GM12878 (cell line): ENCODE results near the gene TNP1. TPM values are rescaled to one million over a fixed set of nuclear protein-coding genes. Genes with fewer than 3 reads are reported as not detected.

ENCODE experiments used
- ATAC-seq: fragments of 200-7000 bp; cut with Tn5 transposase; 3 replicates; pipeline ENCODE4 v1.9.1; 2020; ENCODE audit warnings: mild to moderate bottlenecking, moderate library complexity
- BruUV-seq: library from RNA; stranded (reverse); fragments of 400-500 nt; replicated peaks from 2 replicates; lab custom pipeline; 2021; lab: Mats Ljungman, UMichigan
- CTCF ChIA-PET: fragments of 300-600 bp; sonication (Branson Sonifier 250); formaldehyde crosslinking; extraction: SDS; loops from one replicate; lab custom pipeline; 2021; ENCODE audit warnings: inconsistent platforms; lab: Yijun Ruan, JAX
- POLR2A ChIA-PET: fragments of 350-600 bp; formaldehyde crosslinking; extraction: SDS; loops from one replicate; lab custom pipeline; 2021; ENCODE audit warnings: inconsistent platforms; lab: Charles Lee
- RAD21 ChIA-PET: fragments of 300-600 bp; sonication (Branson Sonifier 250); formaldehyde crosslinking; loops from one replicate; lab custom pipeline; 2023; ENCODE audit warnings: antibody characterized with exemption; ENCODE audit not compliant: unreplicated experiment; lab: Charles Lee
- SMC1A ChIA-PET: fragments of 300-600 bp; sonication (Branson Sonifier 250); formaldehyde crosslinking; loops from one replicate; lab custom pipeline; 2023; ENCODE audit not compliant: unreplicated experiment, uncharacterized antibody; lab: Charles Lee
- DNase-seq: peaks from one replicate; pipeline ENCODE4 v3.0.0-alpha.2; 2011; ENCODE audit warnings: low read depth, low spot score
- FAIRE-seq: peaks from 3 replicates; lab custom pipeline; 2011; peaks lifted over from hg19 to GRCh38; lab: Jason Lieb, UNC
- H2AFZ ChIP-seq: 2 replicates; pipeline ENCODE4 v1.6.0; 2011; ENCODE audit warnings: low read depth, low read length, control low read depth; ENCODE audit not compliant: control insufficient read depth
- H3K27ac ChIP-seq: 2 replicates; pipeline ENCODE4 v1.5.1; 2011; ENCODE audit warnings: control low read depth; ENCODE audit not compliant: control insufficient read depth, insufficient read depth
- H3K27me3 ChIP-seq, 2 experiments: replicated peaks in 1 of 2; 2 replicates each; pipeline versions ENCODE4 v1.6.0 to v1.6.1; 2011; ENCODE audit warnings: low read length in 1 of 2; ENCODE audit not compliant: control insufficient read depth in 2 of 2, insufficient read depth in 2 of 2
- H3K36me3 ChIP-seq, 2 experiments: 2 replicates each; pipeline ENCODE4 v1.5.1; 2011; ENCODE audit warnings: low read length in 1 of 2; ENCODE audit not compliant: control insufficient read depth in 2 of 2, insufficient read depth in 2 of 2
- H3K4me1 ChIP-seq: 2 replicates; pipeline ENCODE4 v1.6.1; 2011; ENCODE audit warnings: mild to moderate bottlenecking, low read length, moderate library complexity, mixed read lengths; ENCODE audit not compliant: control insufficient read depth, insufficient read depth
- H3K4me2 ChIP-seq: 2 replicates; pipeline ENCODE4 v1.6.0; 2011; ENCODE audit warnings: control low read depth; ENCODE audit not compliant: control insufficient read depth, insufficient read depth
- H3K4me3 ChIP-seq: fragments of 200-600 bp; sonication (generic); 2 replicates; pipeline ENCODE4 v1.5.1; 2016
- H3K79me2 ChIP-seq: 2 replicates; pipeline ENCODE4 v1.6.0; 2011; ENCODE audit warnings: low read length; ENCODE audit not compliant: control insufficient read depth, insufficient read depth
- H3K9ac ChIP-seq: 2 replicates; pipeline ENCODE4 v1.8.0; 2011; ENCODE audit warnings: low read length, control low read depth, mixed read lengths; ENCODE audit not compliant: control insufficient read depth, insufficient read depth
- H3K9me3 ChIP-seq: replicated peaks from 3 replicates; pipeline ENCODE4 v1.5.1; 2011; ENCODE audit warnings: mild to moderate bottlenecking, low read length; ENCODE audit not compliant: control insufficient read depth, insufficient read depth
- H4K20me1 ChIP-seq: 2 replicates; pipeline ENCODE4 v1.6.0; 2011; ENCODE audit not compliant: control insufficient read depth, insufficient read depth
- BACH1 ChIP-seq: fragments of 450-650 bp; IDR thresholded peaks from 2 replicates; pipeline ENCODE4 v1.6.1; 2017; ENCODE audit warnings: mild to moderate bottlenecking, borderline replicate concordance
- CEBPZ ChIP-seq: fragments of 150-350 bp; IDR thresholded peaks from 2 replicates; pipeline ENCODE4 v1.6.1; 2016; ENCODE audit warnings: low read depth, low read length
- CTCF ChIP-seq, 3 experiments: IDR thresholded peaks in 2 of 3; conservative IDR thresholded peaks in 1 of 3; 2 replicates each; pipeline ENCODE4 v1.5.1; 2011; ENCODE audit warnings: low read depth in 3 of 3, low read length in 3 of 3, mild to moderate bottlenecking in 3 of 3, control low read depth in 2 of 3, moderate library complexity in 2 of 3, inconsistent platforms in 1 of 3, mixed read lengths in 1 of 3; ENCODE audit not compliant: control insufficient read depth in 2 of 3, insufficient read depth in 1 of 3; ENCODE audit errors: extremely low read depth in 1 of 3
- EED ChIP-seq: sonication (generic); IDR thresholded peaks from 2 replicates; pipeline ENCODE4 v1.6.1; 2016; ENCODE audit warnings: antibody characterized with exemption, low read depth
- EGR1 ChIP-seq, 2 experiments: IDR thresholded peaks; 1 replicate in 1 of 2; 2 replicates in 1 of 2; pipeline ENCODE4 v1.6.1; 2011 to 2012; ENCODE audit warnings: low read depth in 2 of 2, low read length in 2 of 2, borderline replicate concordance in 1 of 2, mild to moderate bottlenecking in 1 of 2, moderate library complexity in 1 of 2
- FOXK2 ChIP-seq: fragments of 450-650 bp; IDR thresholded peaks from 2 replicates; pipeline ENCODE4 v1.6.1; 2017; ENCODE audit warnings: mild to moderate bottlenecking, moderate library complexity
- IKZF1 ChIP-seq: fragments of 450-650 bp; conservative IDR thresholded peaks from 2 replicates; pipeline ENCODE4 v1.6.1; 2017; ENCODE audit warnings: antibody characterized with exemption, mild to moderate bottlenecking
- IRF3 ChIP-seq: fragments of 450-650 bp; IDR thresholded peaks from 2 replicates; pipeline ENCODE4 v1.6.1; 2014; ENCODE audit warnings: mild to moderate bottlenecking
- MTA3 ChIP-seq: IDR thresholded peaks from 2 replicates; pipeline ENCODE4 v1.6.1; 2012; ENCODE audit warnings: low read length, inconsistent platforms, borderline replicate concordance
- PBX3 ChIP-seq: IDR thresholded peaks from 2 replicates; pipeline ENCODE4 v1.6.1; 2011; ENCODE audit warnings: mild to moderate bottlenecking, low read depth, low read length, moderate library complexity; ENCODE audit not compliant: insufficient replicate concordance
- POLR2A ChIP-seq: IDR thresholded peaks from 2 replicates; pipeline ENCODE4 v1.6.1; 2011; ENCODE audit warnings: low read depth, mild to moderate bottlenecking, low read length
- POLR2AphosphoS2 ChIP-seq: IDR thresholded peaks from 2 replicates; pipeline ENCODE4 v1.6.1; 2011; ENCODE audit warnings: low read depth, mild to moderate bottlenecking, low read length, improper control_type of control experiment, moderate library complexity
- RUNX3 ChIP-seq: IDR thresholded peaks from 2 replicates; pipeline ENCODE4 v1.6.1; 2012; ENCODE audit warnings: low read length, inconsistent platforms
- TARDBP ChIP-seq: IDR thresholded peaks from 2 replicates; pipeline ENCODE4 v1.6.1; 2016; ENCODE audit warnings: borderline replicate concordance
- TCF12 ChIP-seq: IDR thresholded peaks from 2 replicates; pipeline ENCODE4 v1.6.1; 2011; ENCODE audit warnings: low read depth, mild to moderate bottlenecking, low read length
- YBX1 ChIP-seq: fragments of 450-650 bp; IDR thresholded peaks from 2 replicates; pipeline ENCODE4 v1.6.1; 2016; ENCODE audit warnings: antibody characterized with exemption
- ZNF384 ChIP-seq: IDR thresholded peaks from 2 replicates; pipeline ENCODE4 v1.6.1; 2012; ENCODE audit warnings: low read depth, mild to moderate bottlenecking, low read length, improper control_type of control experiment, borderline replicate concordance
- WGBS: methylation state at CpG from one replicate; pipeline ENCODE4 v1.1.6; 2016; ENCODE audit warnings: low lambda C conversion rate; ENCODE audit not compliant: insufficient replicate concordance, insufficient coverage; ENCODE audit errors: missing lambda C conversion rate; 5-methylcytosine and 5-hydroxymethylcytosine counted together
- in situ Hi-C: fragments of 300-500 bp; cut with MboI; formaldehyde crosslinking; loops from 9 replicates; pipeline ENCODE4 v1.14.3; 2018; ENCODE audit warnings: mixed read lengths
- intact Hi-C: fragments of 100-400 bp; cut with micrococcal nuclease; formaldehyde crosslinking; loops from one replicate; pipeline ENCODE4 v1.14.2; 2022; ENCODE audit not compliant: unreplicated experiment
- polyA plus RNA-seq, 11 experiments: library from polyadenylated mRNA; depleted of rRNA in 4 of 11; unstranded in 6 of 11; stranded (reverse) in 5 of 11; fragments of >200 nt; fragmentation: Nextera tagmentation in 4 of 11; fragmentation: Illumina TruSeq in 1 of 11; extraction: Ambion mirVana in 4 of 11; extraction: Trizol in 1 of 11; gene quantifications; 1 replicate in 1 of 11; 2 replicates in 10 of 11; pipeline versions ENCODE4 v1.2.1 to v1.2.3, GENCODE V29; 2011 to 2016; ENCODE audit warnings: inconsistent platforms in 2 of 11, missing spikeins in 2 of 11, low read depth in 1 of 11
- total RNA-seq, 4 experiments: library from RNA; depleted of rRNA in 3 of 4; stranded (reverse); fragments of >200 nt in 3 of 4; fragmentation: Illumina TruSeq in 1 of 4; extraction: Trizol in 1 of 4; gene quantifications; 2 replicates each; pipeline versions ENCODE4 v1.2.1 to v1.2.3, GENCODE V29; 2013 to 2021

Gene TNP1
- total and polyA plus RNA-seq, 10 of the 15 experiments (the other 5 are each of a cell fraction or from before 2014, with no cell fraction given) = not detected

GRCh38 chr2:216837740-216838139 is 22.1 kb downstream of the TNP1 start (continued):
- TF ChIP-seq CEBPZ (no peak), TARDBP (no peak), ZNF384 (no peak), BACH1 (no peak), PBX3 (no peak), IKZF1 (no peak), TCF12 (no peak), YBX1 (no peak), POLR2AphosphoS2 (no peak)

- Histone ChIP-seq H3K9ac (no peak overlapping the region), H3K36me3 (no peaks in the 10 kb centered on the region), H4K20me1 (no peaks in the 10 kb centered on the region), H3K4me3 (no peak overlapping the region), H3K4me1 (no peaks in the 10 kb centered on the region), H3K79me2 (no peaks in the 10 kb centered on the region), H2AFZ (no peak overlapping the region), H3K27ac (no peak overlapping the region), H3K27me3 (no peaks in the 10 kb centered on the region; a peak in 2 of 4 replicates), H3K4me2 (no peak overlapping the region), H3K9me3 (no peaks in the 10 kb centered on the region)
- ATAC-seq (no peak), FAIRE-seq (no peak), DNase-seq (no peak)
- RAD21 ChIA-PET = no interaction called here
- POLR2A ChIA-PET = no interaction called here
- CTCF ChIA-PET = no interaction called here
- intact Hi-C loops (no loop called here), in situ Hi-C loops (no loop called here)
- 11% methylated on average over 4 of the region's 4 CpGs for WGBS
- no TSS peak for BruUV-seq
- SMC1A ChIA-PET = no interaction called here
- TF ChIP-seq MTA3 (no peak), POLR2A (no peak), EGR1 (IDR thresholded peaks at IDR 0.05; ENCODE audit: borderline replicate concordance in 1 of 2, low read depth in 2 of 2, low read length in 2 of 2) (no peak), CTCF (IDR thresholded peaks at IDR 0.05 in 2 of 3, conservative IDR thresholded peaks at IDR 0.05 in 1 of 3; ENCODE audit: control insufficient read depth in 2 of 3, extremely low read depth in 1 of 3, insufficient read depth in 1 of 3, low read depth in 3 of 3, low read length in 3 of 3) (no peak), PBX3 (no peak), IRF3 (no peak), FOXK2 (no peak), RUNX3 (no peak), EED (no peak)
Measured at GRCh38 chr2:216833061-216833460, 26.8 kb downstream of the TNP1 start.
